ENCODE data around the gene EDNRA. TPM values are rescaled to one million over a fixed set of nuclear protein-coding genes. Genes with fewer than 3 reads are reported as not detected.
A peak's percentile ranks its signal among the peaks of the same experiment; 100 is the strongest.

EDNRA gene
- total and polyA plus RNA-seq, 11 donors = 3.8 to 39.0 (median 14.6) TPM

- DNase-seq (peak in 4 of 5 donors; percentile 72 to 82 (median 73)), ATAC-seq (peak; percentile 90 to 96 (median 93))
- peaks cover 0 to 52% (median 8%) of the 10 kb centered on the region in 12 donors for H3K4me1 ChIP-seq
- H3K36me3 ChIP-seq = no peaks in the 10 kb centered on the region
- peak overlapping the region in 3 of 12 donors; percentile 0 to 25 (median 14) for H3K4me3 ChIP-seq
- H3K27me3 ChIP-seq = no peaks in the 10 kb centered on the region
- 2 to 11% (median 7%) methylated on average over 6 of the region's 6 CpGs for WGBS, 4 donors
- no peaks in the 10 kb centered on the region for H3K9me3 ChIP-seq
- intact Hi-C loops (cut with DNase I) = no loop called here
- TF ChIP-seq, protein P1, sequence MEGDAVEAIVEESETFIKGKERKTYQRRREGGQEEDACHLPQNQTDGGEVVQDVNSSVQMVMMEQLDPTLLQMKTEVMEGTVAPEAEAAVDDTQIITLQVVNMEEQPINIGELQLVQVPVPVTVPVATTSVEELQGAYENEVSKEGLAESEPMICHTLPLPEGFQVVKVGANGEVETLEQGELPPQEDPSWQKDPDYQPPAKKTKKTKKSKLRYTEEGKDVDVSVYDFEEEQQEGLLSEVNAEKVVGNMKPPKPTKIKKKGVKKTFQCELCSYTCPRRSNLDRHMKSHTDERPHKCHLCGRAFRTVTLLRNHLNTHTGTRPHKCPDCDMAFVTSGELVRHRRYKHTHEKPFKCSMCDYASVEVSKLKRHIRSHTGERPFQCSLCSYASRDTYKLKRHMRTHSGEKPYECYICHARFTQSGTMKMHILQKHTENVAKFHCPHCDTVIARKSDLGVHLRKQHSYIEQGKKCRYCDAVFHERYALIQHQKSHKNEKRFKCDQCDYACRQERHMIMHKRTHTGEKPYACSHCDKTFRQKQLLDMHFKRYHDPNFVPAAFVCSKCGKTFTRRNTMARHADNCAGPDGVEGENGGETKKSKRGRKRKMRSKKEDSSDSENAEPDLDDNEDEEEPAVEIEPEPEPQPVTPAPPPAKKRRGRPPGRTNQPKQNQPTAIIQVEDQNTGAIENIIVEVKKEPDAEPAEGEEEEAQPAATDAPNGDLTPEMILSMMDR (IDR thresholded peaks at IDR 0.05) = no peak
- TF ChIP-seq POLR2A (IDR thresholded peaks at IDR 0.05) = no peak
- peak overlapping the region in 11 of 12 donors; percentile 3 to 77 (median 51) for H3K27ac ChIP-seq
Measured at GRCh38 chr4:147492761-147493160, 11.9 kb downstream of the EDNRA start.

GRCh38 chr4:147493307-147493706 lies 12.4 kb downstream of the EDNRA start:
- Histone ChIP-seq H3K27ac (peak overlapping the region in 9 of 12 donors; percentile 3 to 77 (median 53)), H3K4me1 (peaks cover 0 to 47% (median 7%) of the 10 kb centered on the region in 12 donors), H3K4me3 (peak overlapping the region in 3 of 12 donors; percentile 0 to 25 (median 14)), H3K27me3 (no peaks in the 10 kb centered on the region), H3K9me3 (no peaks in the 10 kb centered on the region), H3K36me3 (no peaks in the 10 kb centered on the region)
- ATAC-seq (no peak), DNase-seq (no peak)
- TF ChIP-seq, protein P1 (IDR thresholded peaks at IDR 0.05) = no peak
- no peak for TF ChIP-seq POLR2A (IDR thresholded peaks at IDR 0.05)
- intact Hi-C loops (cut with DNase I) = no loop called here
- 67 to 81% (median 74%) methylated on average over 1 of the region's 1 CpG for WGBS, 4 donors

DNA sequence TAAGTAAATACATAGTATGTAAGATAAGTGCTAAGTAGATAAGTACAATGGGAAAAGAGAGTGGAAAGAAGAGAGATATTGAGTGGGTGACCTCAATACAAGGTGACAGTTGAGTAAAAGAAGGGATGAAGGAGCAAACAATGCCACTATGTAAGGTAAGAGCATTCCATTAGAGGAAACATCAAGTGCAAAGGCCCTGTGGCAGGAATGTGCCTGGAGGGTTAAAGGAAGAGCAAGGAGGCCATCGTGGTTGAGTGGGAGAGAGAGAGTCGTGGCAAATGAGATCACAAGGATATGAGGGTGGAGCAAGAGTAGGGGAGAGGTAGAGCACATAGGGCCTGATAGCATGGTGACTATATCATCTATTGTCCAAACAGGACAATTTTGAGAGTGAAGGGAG lies 13.4 kb downstream of the EDNRA start:
- intact Hi-C loops (cut with DNase I) = no loop called here
- WGBS, 4 donors = 53 to 59% (median 57%) methylated on average over 2 of the region's 2 CpGs

GRCh38 chr4:147496500-147496899 lies 15.6 kb downstream of the EDNRA start:
- TF ChIP-seq, protein P1 (IDR thresholded peaks at IDR 0.05) = no peak
- TF ChIP-seq POLR2A (IDR thresholded peaks at IDR 0.05) = no peak
- intact Hi-C loops (cut with DNase I) = no loop called here
- H3K4me3 ChIP-seq = no peak overlapping the region
- DNase-seq (no peak), ATAC-seq (no peak)
- H3K27me3 ChIP-seq = no peaks in the 10 kb centered on the region
- H3K4me1 ChIP-seq = peaks cover 0 to 32% (median 6%) of the 10 kb centered on the region in 12 donors
- WGBS, 4 donors = 90 to 98% (median 95%) methylated on average over 1 of the region's 1 CpG
- H3K9me3 ChIP-seq = no peaks in the 10 kb centered on the region
- no peak overlapping the region for H3K27ac ChIP-seq
- no peaks in the 10 kb centered on the region for H3K36me3 ChIP-seq

More for the DNA sequence above, 13.4 kb downstream of the EDNRA start:
- ATAC-seq = no peak
- TF ChIP-seq POLR2A (IDR thresholded peaks at IDR 0.05) = no peak
- TF ChIP-seq, protein P1 (IDR thresholded peaks at IDR 0.05) = no peak
- Histone ChIP-seq H3K4me3 (no peak overlapping the region), H3K27me3 (no peaks in the 10 kb centered on the region), H3K36me3 (no peaks in the 10 kb centered on the region), H3K9me3 (no peaks in the 10 kb centered on the region), H3K27ac (peak overlapping the region in 4 of 12 donors; percentile 6 to 77 (median 65)), H3K4me1 (peaks cover 0 to 37% (median 6%) of the 10 kb centered on the region in 12 donors)
- DNase-seq = no peak

Measured in heart left ventricle (tissue), 16 donors.